Upper lobe of left lung (tissue), 4 donors: Measurements from ENCODE around the gene ZNF740.

Source experiments
- POLR2A ChIP-seq, 4 donors: fragments of 450-650 bp; IDR thresholded peaks; one replicate each; pipeline ENCODE4 v1.5.1; 2016 to 2017; ENCODE audit warnings: antibody characterized with exemption in 4 of 4, mild to moderate bottlenecking in 2 of 4
- POLR2AphosphoS5 ChIP-seq, 2 donors: sonication (generic); formaldehyde crosslinking; IDR thresholded peaks; one replicate each; pipeline ENCODE4 v1.5.1; 2017; ENCODE audit warnings: antibody characterized with exemption in 2 of 2
- TF ChIP-seq, protein P1 (sequence below), 6 experiments: fragments of 450-650 bp in 4 of 6; fragments of 200-600 bp in 2 of 6; sonication (generic) in 2 of 6; IDR thresholded peaks; one replicate each; pipeline ENCODE4 v1.5.1; 2016 to 2019; ENCODE audit warnings: antibody characterized with exemption in 6 of 6

DNA sequence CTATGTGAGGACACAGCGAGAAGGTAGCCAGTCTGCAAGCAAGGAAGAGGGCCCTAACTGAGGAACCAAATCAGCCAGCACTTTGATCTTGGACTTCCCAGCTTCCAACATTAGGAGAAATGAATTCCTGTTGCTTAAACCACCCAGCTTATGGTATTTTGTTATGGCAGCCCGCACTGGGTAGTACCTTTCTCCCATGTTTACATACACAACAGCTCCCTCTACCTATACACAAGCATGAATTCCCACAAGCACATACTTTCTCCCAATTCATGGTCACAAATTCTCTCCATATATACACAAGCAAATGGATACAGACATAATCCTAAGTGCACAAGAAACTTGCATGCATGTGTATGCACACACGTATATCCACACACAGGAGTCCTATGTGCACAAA lies 19.2 kb downstream of the ZNF740 start:
- TF ChIP-seq, protein P1, sequence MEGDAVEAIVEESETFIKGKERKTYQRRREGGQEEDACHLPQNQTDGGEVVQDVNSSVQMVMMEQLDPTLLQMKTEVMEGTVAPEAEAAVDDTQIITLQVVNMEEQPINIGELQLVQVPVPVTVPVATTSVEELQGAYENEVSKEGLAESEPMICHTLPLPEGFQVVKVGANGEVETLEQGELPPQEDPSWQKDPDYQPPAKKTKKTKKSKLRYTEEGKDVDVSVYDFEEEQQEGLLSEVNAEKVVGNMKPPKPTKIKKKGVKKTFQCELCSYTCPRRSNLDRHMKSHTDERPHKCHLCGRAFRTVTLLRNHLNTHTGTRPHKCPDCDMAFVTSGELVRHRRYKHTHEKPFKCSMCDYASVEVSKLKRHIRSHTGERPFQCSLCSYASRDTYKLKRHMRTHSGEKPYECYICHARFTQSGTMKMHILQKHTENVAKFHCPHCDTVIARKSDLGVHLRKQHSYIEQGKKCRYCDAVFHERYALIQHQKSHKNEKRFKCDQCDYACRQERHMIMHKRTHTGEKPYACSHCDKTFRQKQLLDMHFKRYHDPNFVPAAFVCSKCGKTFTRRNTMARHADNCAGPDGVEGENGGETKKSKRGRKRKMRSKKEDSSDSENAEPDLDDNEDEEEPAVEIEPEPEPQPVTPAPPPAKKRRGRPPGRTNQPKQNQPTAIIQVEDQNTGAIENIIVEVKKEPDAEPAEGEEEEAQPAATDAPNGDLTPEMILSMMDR (IDR thresholded peaks at IDR 0.05), result no peak
- TF ChIP-seq POLR2A (IDR thresholded peaks at IDR 0.05), result no peak
- no peak for TF ChIP-seq POLR2AphosphoS5 (IDR thresholded peaks at IDR 0.05)
